GM18909 (cell line): Measurements from ENCODE around the gene UBL5.

Experiments
- ATAC-seq: cut with Tn5 transposase; IDR thresholded peaks from one replicate; pipeline ENCODE4 v1.9.1; 2021; ENCODE audit warnings: mild to moderate bottlenecking; ENCODE audit not compliant: unreplicated experiment, poor library complexity

UBL5 gene

GRCh38 chr19:9848762-9849161 is 21.0 kb downstream of the UBL5 start:
- no peak for ATAC-seq

- ATAC-seq, result no peak
These were observed 22.1 kb downstream of the UBL5 start for GRCh38 chr19:9849791-9850190.

- no peak for ATAC-seq
These were observed 22.7 kb downstream of the UBL5 start for GRCh38 chr19:9850235-9850959.

GRCh38 chr19:9854282-9854846 is 26.6 kb downstream of the UBL5 start:
- no peak for ATAC-seq

GRCh38 chr19:9856609-9857008 is 28.9 kb downstream of the UBL5 start:
- ATAC-seq, result no peak

GRCh38 chr19:9857076-9857721 is 29.5 kb downstream of the UBL5 start:
- ATAC-seq, result no peak

- no peak for ATAC-seq
These were observed 30.4 kb downstream of the UBL5 start for GRCh38 chr19:9857920-9858746.

GRCh38 chr19:9858766-9859165 is 31.0 kb downstream of the UBL5 start:
- ATAC-seq, result no peak

GRCh38 chr19:9860407-9860806 is 32.7 kb downstream of the UBL5 start:
- ATAC-seq, result no peak

- ATAC-seq, result no peak
These were observed 33.8 kb downstream of the UBL5 start for GRCh38 chr19:9861503-9861902.

GRCh38 chr19:9862938-9863337 is 35.2 kb downstream of the UBL5 start:
- ATAC-seq, result no peak

- no peak for ATAC-seq
These were observed 36.0 kb downstream of the UBL5 start for GRCh38 chr19:9863759-9864158.

- ATAC-seq, result no peak
These were observed 38.2 kb downstream of the UBL5 start for GRCh38 chr19:9865732-9866501.

GRCh38 chr19:9868983-9869617 is 41.4 kb downstream of the UBL5 start:
- no peak for ATAC-seq

- ATAC-seq, result no peak
These were observed 44.1 kb downstream of the UBL5 start for GRCh38 chr19:9871626-9872338.

GRCh38 chr19:9872618-9873242 is 45.0 kb downstream of the UBL5 start:
- no peak for ATAC-seq

- no peak for ATAC-seq
These were observed 47.4 kb downstream of the UBL5 start for GRCh38 chr19:9875031-9875627.

GRCh38 chr19:9875796-9876195 is 48.1 kb downstream of the UBL5 start:
- no peak for ATAC-seq
